H1 (cell line): Measurements from ENCODE around the gene MRPS18B. TPM values are rescaled to one million over a fixed set of nuclear protein-coding genes. Genes with fewer than 3 reads are reported as not detected.

ENCODE experiments used
- CTCF ChIA-PET: fragments of 300-600 bp; sonication (Branson Sonifier 250); formaldehyde crosslinking; loops from one replicate; lab custom pipeline; 2021; ENCODE audit not compliant: partially characterized antibody; lab: Charles Lee
- POLR2A ChIA-PET: fragments of 300-600 bp; sonication (Branson Sonifier 250); formaldehyde crosslinking; loops from one replicate; lab custom pipeline; 2021; ENCODE audit warnings: inconsistent platforms; ENCODE audit not compliant: partially characterized antibody; lab: Charles Lee
- DNase-seq, 2 experiments: peaks; one replicate each; pipeline versions ENCODE4 v3.0.0 to v3.0.0-alpha.2; 2010 to 2022; ENCODE audit warnings: low spot score in 2 of 2, low read depth in 1 of 2, mixed read lengths in 1 of 2
- FAIRE-seq: peaks from 2 replicates; lab custom pipeline; 2011; peaks lifted over from hg19 to GRCh38; lab: Jason Lieb, UNC
- H2AFZ ChIP-seq: 2 replicates; pipeline ENCODE4 v1.8.1; 2012; ENCODE audit warnings: low read length, inconsistent platforms
- H2AK5ac ChIP-seq: 2 replicates; pipeline ENCODE4 v1.6.1; 2013; ENCODE audit warnings: low read depth, low read length
- H2BK120ac ChIP-seq: replicated peaks from 2 replicates; pipeline ENCODE3; 2013; ENCODE audit warnings: low read depth, low read length, inconsistent platforms
- H2BK12ac ChIP-seq: 2 replicates; pipeline ENCODE4 v1.6.1; 2013; ENCODE audit warnings: low read depth, low read length
- H2BK15ac ChIP-seq: 2 replicates; pipeline ENCODE4 v1.6.1; 2013; ENCODE audit warnings: low read length
- H2BK20ac ChIP-seq: 2 replicates; pipeline ENCODE4 v1.6.1; 2013; ENCODE audit warnings: low read length
- H2BK5ac ChIP-seq: 2 replicates; pipeline ENCODE4 v1.6.1; 2013; ENCODE audit warnings: low read depth, low read length
- H3K14ac ChIP-seq: 2 replicates; pipeline ENCODE4 v1.6.1; 2013; ENCODE audit warnings: inconsistent platforms; ENCODE audit not compliant: insufficient read length
- H3K18ac ChIP-seq: 2 replicates; pipeline ENCODE4 v1.6.1; 2013; ENCODE audit warnings: low read length; ENCODE audit errors: extremely low read depth
- H3K23ac ChIP-seq: 2 replicates; pipeline ENCODE4 v1.6.1; 2013; ENCODE audit warnings: inconsistent platforms; ENCODE audit not compliant: insufficient read length
- H3K23me2 ChIP-seq: 2 replicates; pipeline ENCODE4 v1.6.1; 2013; ENCODE audit warnings: low read depth, low read length
- H3K27ac ChIP-seq: 2 replicates; pipeline ENCODE4 v1.6.1; 2011; ENCODE audit warnings: low read depth, low read length, inconsistent platforms
- H3K27me3 ChIP-seq, 4 experiments: replicated peaks in 1 of 4; 1 replicate in 1 of 4; 2 replicates in 3 of 4; pipeline versions ENCODE4 v1.6.1 to v1.8.1; 2011 to 2013; ENCODE audit warnings: low read length in 3 of 4, mild to moderate bottlenecking in 3 of 4, inconsistent platforms in 2 of 4, mixed read lengths in 2 of 4, moderate library complexity in 1 of 4; ENCODE audit not compliant: control insufficient read depth in 3 of 4, insufficient read depth in 3 of 4; ENCODE audit errors: extremely low read depth in 1 of 4
- H3K36me3 ChIP-seq, 4 experiments: 2 replicates each; pipeline versions ENCODE4 v1.6.1 to v1.8.1; 2011 to 2013; ENCODE audit warnings: mild to moderate bottlenecking in 4 of 4, low read length in 3 of 4, moderate library complexity in 2 of 4, control low read depth in 1 of 4, inconsistent platforms in 1 of 4; ENCODE audit not compliant: insufficient read depth in 4 of 4, control insufficient read depth in 2 of 4
- H3K4ac ChIP-seq: replicated peaks from 2 replicates; pipeline ENCODE3; 2013; ENCODE audit warnings: low read length, low read depth, mixed read lengths, inconsistent platforms; ENCODE audit not compliant: insufficient read length
- H3K4me1 ChIP-seq, 4 experiments: replicated peaks in 1 of 4; 1 replicate in 1 of 4; 2 replicates in 3 of 4; pipeline versions ENCODE4 v1.6.1 to v1.8.1; 2011 to 2013; ENCODE audit warnings: low read length in 3 of 4, inconsistent platforms in 2 of 4, mixed read lengths in 1 of 4; ENCODE audit not compliant: insufficient read depth in 4 of 4, control insufficient read depth in 3 of 4
- H3K4me2 ChIP-seq, 2 experiments: 2 replicates each; pipeline versions ENCODE4 v1.6.1 to v1.8.1; 2011 to 2013; ENCODE audit warnings: low read depth in 2 of 2, low read length in 2 of 2, control low read depth in 1 of 2, inconsistent platforms in 1 of 2, mild to moderate bottlenecking in 1 of 2; ENCODE audit not compliant: insufficient read depth in 1 of 2
- H3K4me3 ChIP-seq, 4 experiments: fragments of 200-600, 300-600 bp in 1 of 4; sonication (generic), shearing (Covaris generic), sonication (Bioruptor Twin) in 1 of 4; 2 replicates each; pipeline versions ENCODE4 v1.5.1 to v1.8.1; 2011 to 2016; ENCODE audit warnings: low read length in 4 of 4, low read depth in 3 of 4, control low read depth in 2 of 4, inconsistent platforms in 2 of 4, mild to moderate bottlenecking in 2 of 4, mixed read lengths in 1 of 4, moderate library complexity in 1 of 4; ENCODE audit not compliant: insufficient read depth in 2 of 4; ENCODE audit errors: extremely low read depth in 1 of 4
- H3K56ac ChIP-seq: replicated peaks from 2 replicates; pipeline ENCODE3; 2013; ENCODE audit warnings: low read depth, mild to moderate bottlenecking, mixed read lengths, low read length, inconsistent platforms; ENCODE audit not compliant: insufficient read length
- H3K79me1 ChIP-seq: 2 replicates; pipeline ENCODE4 v1.6.1; 2013; ENCODE audit warnings: low read depth, low read length, control low read depth
- H3K79me2 ChIP-seq, 2 experiments: 2 replicates each; pipeline versions ENCODE4 v1.6.1 to v1.8.1; 2012 to 2013; ENCODE audit warnings: low read length in 2 of 2, mild to moderate bottlenecking in 2 of 2, inconsistent platforms in 1 of 2; ENCODE audit not compliant: insufficient read depth in 2 of 2, control insufficient read depth in 1 of 2
- H3K9ac ChIP-seq, 4 experiments: replicated peaks in 1 of 4; 1 replicate in 1 of 4; 2 replicates in 3 of 4; pipeline versions ENCODE4 v1.6.1 to v1.8.1; 2011 to 2013; ENCODE audit warnings: low read depth in 3 of 4, low read length in 3 of 4, control low read depth in 2 of 4, mild to moderate bottlenecking in 2 of 4, moderate library complexity in 2 of 4, inconsistent platforms in 1 of 4; ENCODE audit errors: extremely low read depth in 1 of 4
- H3K9me3 ChIP-seq, 2 experiments: 2 replicates each; pipeline versions ENCODE4 v1.6.1 to v1.8.1; 2012 to 2013; ENCODE audit warnings: mild to moderate bottlenecking in 2 of 2, moderate library complexity in 2 of 2, control low read depth in 1 of 2, inconsistent platforms in 1 of 2, low read depth in 1 of 2, low read length in 1 of 2, mixed read lengths in 1 of 2; ENCODE audit not compliant: insufficient read depth in 2 of 2
- H4K20me1 ChIP-seq, 2 experiments: replicated peaks in 1 of 2; 2 replicates each; pipeline versions ENCODE3 to v1.8.1; 2011 to 2013; ENCODE audit warnings: inconsistent platforms in 2 of 2, low read length in 2 of 2, mild to moderate bottlenecking in 1 of 2; ENCODE audit not compliant: insufficient read depth in 2 of 2, control insufficient read depth in 1 of 2
- H4K5ac ChIP-seq: 2 replicates; pipeline ENCODE4 v1.6.1; 2013; ENCODE audit warnings: low read length, low read depth, mixed read lengths, inconsistent platforms; ENCODE audit not compliant: insufficient read length
- H4K8ac ChIP-seq: 2 replicates; pipeline ENCODE4 v1.8.0; 2013; ENCODE audit warnings: mild to moderate bottlenecking, moderate library complexity, low read length, inconsistent platforms; ENCODE audit not compliant: insufficient read depth; ENCODE audit errors: extremely low read depth
- H4K91ac ChIP-seq: replicated peaks from 2 replicates; pipeline ENCODE3; 2013; ENCODE audit warnings: low read length, mixed read lengths, inconsistent platforms; ENCODE audit not compliant: insufficient read length
- POLR2A ChIP-seq, 2 experiments: IDR thresholded peaks; 1 replicate in 1 of 2; 2 replicates in 1 of 2; pipeline ENCODE4 v1.6.1; 2011; ENCODE audit warnings: low read depth in 2 of 2, low read length in 2 of 2, mild to moderate bottlenecking in 2 of 2; ENCODE audit errors: control extremely low read depth in 1 of 2
- POLR2AphosphoS5 ChIP-seq: IDR thresholded peaks from 2 replicates; pipeline ENCODE4 v1.6.1; 2011; ENCODE audit warnings: low read depth, low read length
- ZNF274 ChIP-seq: IDR thresholded peaks from 2 replicates; pipeline ENCODE4 v1.7.0; 2012; ENCODE audit warnings: low read length, borderline replicate concordance; ENCODE audit errors: extremely low read depth
- WGBS, 2 experiments: shearing (Covaris generic) in 1 of 2; methylation state at CpG; one replicate each; pipeline versions ENCODE4 v1.1.6 to v1.1.7; 2013 to 2015; ENCODE audit warnings: low lambda C conversion rate in 2 of 2, mixed read lengths in 2 of 2, inconsistent platforms in 1 of 2, low coverage in 1 of 2, missing lambda C conversion rate in 1 of 2; ENCODE audit not compliant: insufficient replicate concordance in 2 of 2, insufficient coverage in 1 of 2, insufficient read length in 1 of 2; ENCODE audit errors: extremely low coverage in 1 of 2, missing lambda C conversion rate in 1 of 2; 5-methylcytosine and 5-hydroxymethylcytosine counted together
- polyA plus RNA-seq, 7 experiments: library from polyadenylated mRNA; depleted of rRNA in 3 of 7; stranded (reverse) in 5 of 7; unstranded in 2 of 7; fragments of >200 nt in 5 of 7; fragments of 200-250 nt in 2 of 7; gene quantifications; 1 replicate in 5 of 7; 2 replicates in 1 of 7; 4 replicates in 1 of 7; pipeline versions ENCODE4 v1.2.1 to v1.2.3, GENCODE V29; 2011 to 2013; ENCODE audit warnings: missing spikeins in 2 of 7, mixed read lengths in 2 of 7
- total RNA-seq: library from RNA; stranded (reverse); fragmentation: NEBNext Ultra II Directional; extraction: Animal tissue kit (Norgen Biotek cat#: 25700); gene quantifications from 2 replicates; pipeline ENCODE4 v1.2.1, GENCODE V29; 2021

Gene MRPS18B
- total and polyA plus RNA-seq, 2 of the 8 experiments (the other 6 are each of a cell fraction or from before 2014, with no cell fraction given) = 57.8 to 83.3 TPM

DNA sequence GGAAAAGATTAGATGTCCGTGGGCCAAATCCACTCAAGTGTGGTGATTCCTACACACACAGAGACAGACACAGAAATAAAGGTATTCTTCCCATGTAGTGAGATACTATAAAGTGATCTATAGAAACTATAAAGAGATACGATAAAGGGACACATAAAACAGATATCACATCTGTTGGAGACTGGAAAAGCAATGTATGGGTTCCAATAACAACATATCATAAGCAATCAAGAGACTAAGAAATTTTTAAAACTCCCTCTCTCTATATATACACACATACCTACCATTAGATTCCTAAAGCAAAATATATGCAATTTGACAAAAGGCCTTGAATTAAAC lies 5.8 kb upstream of the MRPS18B start:
- peaks cover 4 to 57% of the 10 kb centered on the region in 2 experiments; a peak in 3 of 4 replicates for H3K79me2 ChIP-seq
- no peaks in the 10 kb centered on the region for H3K27me3 ChIP-seq
- 85% methylated on average over 2 of the region's 2 CpGs; no CpG with 5 or more reads in 1 of the 2 experiments for WGBS, 2 experiments
- peaks cover 10% of the 10 kb centered on the region for H3K23me2 ChIP-seq
- H3K36me3 ChIP-seq = peaks cover 18 to 71% (median 38%) of the 10 kb centered on the region in 4 experiments
- no peak overlapping the region for H4K91ac ChIP-seq
- no peak overlapping the region for H3K9ac ChIP-seq
- no peak overlapping the region for H2BK20ac ChIP-seq
- H2BK120ac ChIP-seq = no peak overlapping the region
- no peak for FAIRE-seq
- H4K8ac ChIP-seq = no peak overlapping the region
- no peak overlapping the region for H3K23ac ChIP-seq
- no peak overlapping the region for H3K56ac ChIP-seq
- no peak for DNase-seq
- H4K5ac ChIP-seq = no peak overlapping the region
- no peak overlapping the region for H3K27ac ChIP-seq
- no peak overlapping the region for H2AFZ ChIP-seq
- TF ChIP-seq ZNF274 (no peak), POLR2A (IDR thresholded peaks at IDR 0.05; ENCODE audit: control extremely low read depth in 1 of 2, low read depth in 2 of 2, low read length in 2 of 2) (peak in 1 of 2 experiments; percentile 58; a peak in 2 of 3 replicates), POLR2AphosphoS5 (no peak)
- TF ChIP-seq, all 59 proteins: peak for 1
- no peak overlapping the region for H2AK5ac ChIP-seq
- no peaks in the 10 kb centered on the region for H3K9me3 ChIP-seq
- ChIA-PET CTCF (interaction anchor here (1.0 to 2.4 kb wide), 6 partner anchors 13 to 130 kb away, joined by 3 to 17 read pairs (median 6); partner anchors contain the start of gene DHX16), POLR2A (interaction anchor here (1.2 to 4.8 kb wide), 13 partner anchors 15 to 111 kb away, joined by 3 to 443 read pairs (median 27); partner anchors contain the start of genes ABCF1, ATAT1, C6orf136 and GNL1)
- no peak overlapping the region for H2BK15ac ChIP-seq
- H3K4me3 ChIP-seq = no peak overlapping the region
- H2BK12ac ChIP-seq = no peak overlapping the region
- peaks cover 0 to 6% (median 3%) of the 10 kb centered on the region in 4 experiments; a peak in 4 of 7 replicates for H3K4me1 ChIP-seq
- H3K4me2 ChIP-seq = no peak overlapping the region; a peak in 1 of 4 replicates
- H4K20me1 ChIP-seq = peaks cover 6% of the 10 kb centered on the region in 2 experiments
- peaks cover 8% of the 10 kb centered on the region; the same call in 1 of the 2 replicates for H3K79me1 ChIP-seq
- no peak overlapping the region for H3K4ac ChIP-seq
- no peak overlapping the region for H2BK5ac ChIP-seq
- H3K18ac ChIP-seq = no peak overlapping the region
- no peak overlapping the region for H3K14ac ChIP-seq
